Measurements from ENCODE around the gene DPPA3.

The DPPA3 gene

GRCh38 chr12:7679251-7680045 is 31.8 kb upstream of the DPPA3 start:
- no peak overlapping the region for H3K4me3 ChIP-seq (ENCODE audit: low read depth, low read length)
- TF ChIP-seq, protein P1, sequence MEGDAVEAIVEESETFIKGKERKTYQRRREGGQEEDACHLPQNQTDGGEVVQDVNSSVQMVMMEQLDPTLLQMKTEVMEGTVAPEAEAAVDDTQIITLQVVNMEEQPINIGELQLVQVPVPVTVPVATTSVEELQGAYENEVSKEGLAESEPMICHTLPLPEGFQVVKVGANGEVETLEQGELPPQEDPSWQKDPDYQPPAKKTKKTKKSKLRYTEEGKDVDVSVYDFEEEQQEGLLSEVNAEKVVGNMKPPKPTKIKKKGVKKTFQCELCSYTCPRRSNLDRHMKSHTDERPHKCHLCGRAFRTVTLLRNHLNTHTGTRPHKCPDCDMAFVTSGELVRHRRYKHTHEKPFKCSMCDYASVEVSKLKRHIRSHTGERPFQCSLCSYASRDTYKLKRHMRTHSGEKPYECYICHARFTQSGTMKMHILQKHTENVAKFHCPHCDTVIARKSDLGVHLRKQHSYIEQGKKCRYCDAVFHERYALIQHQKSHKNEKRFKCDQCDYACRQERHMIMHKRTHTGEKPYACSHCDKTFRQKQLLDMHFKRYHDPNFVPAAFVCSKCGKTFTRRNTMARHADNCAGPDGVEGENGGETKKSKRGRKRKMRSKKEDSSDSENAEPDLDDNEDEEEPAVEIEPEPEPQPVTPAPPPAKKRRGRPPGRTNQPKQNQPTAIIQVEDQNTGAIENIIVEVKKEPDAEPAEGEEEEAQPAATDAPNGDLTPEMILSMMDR (IDR thresholded peaks at IDR 0.05; ENCODE audit: low read depth, low read length, missing control alignments), result no peak
- in situ Hi-C loops (cut with HindIII; ENCODE audit: low sequenced_read_pairs), result no loop called here

GRCh38 chr12:7681535-7681934 is 29.7 kb upstream of the DPPA3 start:
- in situ Hi-C loops (cut with HindIII; ENCODE audit: low sequenced_read_pairs), result no loop called here
- no peak overlapping the region for H3K4me3 ChIP-seq (ENCODE audit: low read depth, low read length)
- TF ChIP-seq, protein P1 (IDR thresholded peaks at IDR 0.05; ENCODE audit: low read depth, low read length, missing control alignments), result no peak
- DNase-seq (ENCODE audit: low read depth), result no peak

More at GRCh38 chr12:7679251-7680045, 31.8 kb upstream of the DPPA3 start:
- no peak for DNase-seq (ENCODE audit: low read depth)

GRCh38 chr12:7693793-7694192 is 17.4 kb upstream of the DPPA3 start:
- no peak for DNase-seq (ENCODE audit: low read depth)
- in situ Hi-C loops (cut with HindIII; ENCODE audit: low sequenced_read_pairs), result no loop called here
- TF ChIP-seq, protein P1 (IDR thresholded peaks at IDR 0.05; ENCODE audit: low read depth, low read length, missing control alignments), result no peak
- H3K4me3 ChIP-seq (ENCODE audit: low read depth, low read length), result no peak overlapping the region

- no peak for DNase-seq (ENCODE audit: low read depth)
- in situ Hi-C loops (cut with HindIII; ENCODE audit: low sequenced_read_pairs), result no loop called here
- TF ChIP-seq, protein P1 (IDR thresholded peaks at IDR 0.05; ENCODE audit: low read depth, low read length, missing control alignments), result no peak
- H3K4me3 ChIP-seq (ENCODE audit: low read depth, low read length), result no peak overlapping the region
These were observed 16.5 kb upstream of the DPPA3 start for GRCh38 chr12:7694556-7695236.

DNA sequence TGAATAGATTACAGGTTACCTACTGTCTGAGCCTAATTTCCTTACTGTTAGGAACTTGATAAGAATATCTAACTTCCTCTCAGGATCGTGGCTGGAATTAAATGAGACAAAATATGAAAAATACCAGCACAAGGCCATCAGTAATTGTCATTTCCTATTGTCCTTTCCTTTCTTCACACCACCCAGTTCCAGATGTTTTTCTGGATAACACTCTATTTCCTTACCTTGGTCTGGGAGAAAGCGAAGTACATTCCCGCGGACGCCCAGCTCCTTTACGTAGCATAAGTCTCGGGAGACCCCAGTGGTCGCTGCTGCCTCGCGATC is 16.0 kb upstream of the DPPA3 start:
- no peak overlapping the region for H3K4me3 ChIP-seq (ENCODE audit: low read depth, low read length)
- TF ChIP-seq, protein P1 (IDR thresholded peaks at IDR 0.05; ENCODE audit: low read depth, low read length, missing control alignments), result no peak
- in situ Hi-C loops (cut with HindIII; ENCODE audit: low sequenced_read_pairs), result no loop called here
- DNase-seq (ENCODE audit: low read depth), result no peak

DNA sequence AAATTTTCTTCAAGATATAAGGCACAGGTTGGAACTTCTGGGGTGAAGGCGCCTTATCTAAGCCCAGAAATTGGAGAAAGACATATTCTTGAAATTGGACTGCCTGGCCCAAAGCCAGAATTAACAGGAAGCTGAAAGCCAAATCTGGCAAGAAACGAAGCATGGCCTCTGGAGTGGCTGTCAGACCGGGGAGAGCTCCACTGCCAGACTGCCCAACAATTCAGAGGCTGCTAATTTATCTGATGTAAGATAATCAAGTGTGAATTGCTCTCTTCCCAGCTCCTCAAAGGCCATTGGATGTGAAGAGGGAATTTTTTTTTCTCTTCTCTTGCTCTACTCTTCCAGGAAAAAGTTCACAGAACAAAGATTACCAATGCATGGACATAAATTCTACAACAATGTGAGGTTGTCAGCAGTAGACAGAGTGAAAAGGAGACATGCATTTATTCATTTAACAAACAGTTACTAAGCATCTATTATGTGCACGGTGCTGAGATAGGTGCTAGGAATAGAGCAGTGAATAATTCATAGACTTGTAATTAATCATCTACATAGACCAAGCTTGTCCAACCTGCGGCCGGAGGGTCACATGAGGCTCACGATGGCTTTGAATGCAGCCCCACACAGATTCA is 15.6 kb upstream of the DPPA3 start, which contains the start of gene GDF3:
Gene GDF3 (minus strand): TSS at position 210 of the 632 bp plus-strand sequence. CDS start 47 bp downstream, at position 163.
- TF ChIP-seq, protein P1 (IDR thresholded peaks at IDR 0.05; ENCODE audit: low read depth, low read length, missing control alignments), result no peak
- no peak within 1 kb of the TSS for H3K4me3 ChIP-seq (ENCODE audit: low read depth, low read length)
- DNase-seq (ENCODE audit: low read depth), result no peak
- in situ Hi-C loops (cut with HindIII; ENCODE audit: low sequenced_read_pairs), result no loop called here

Data from astrocyte of the cerebellum (primary cell).